ENCODE results near the gene SCARB2.

The SCARB2 gene

GRCh38 chr4:76179398-76180318 is 34.0 kb downstream of the SCARB2 start:
- Histone ChIP-seq H3K27me3 (replicated peaks) (no peaks in the 10 kb centered on the region), H3K4me3 (ENCODE audit: low read depth, low read length) (no peak overlapping the region), H3K36me3 (replicated peaks) (peaks cover 9% of the 10 kb centered on the region), H3K27ac (no peak overlapping the region)
- peak; percentile 89 for TF ChIP-seq CTCF (IDR thresholded peaks at IDR 0.05; ENCODE audit: low read depth, low read length, missing control alignments)
- in situ Hi-C loops (cut with HindIII; ENCODE audit: low pct_ligation_motif_present, low sequenced_read_pairs) = no loop called here
- peak; percentile 72 for DNase-seq

GRCh38 chr4:76178296-76178695 is 35.3 kb downstream of the SCARB2 start:
- no peak for DNase-seq
- H3K36me3 ChIP-seq (replicated peaks) = peaks cover 14% of the 10 kb centered on the region
- no peak overlapping the region for H3K4me3 ChIP-seq (ENCODE audit: low read depth, low read length)
- no peak for TF ChIP-seq CTCF (IDR thresholded peaks at IDR 0.05; ENCODE audit: low read depth, low read length, missing control alignments)
- H3K27me3 ChIP-seq (replicated peaks) = no peaks in the 10 kb centered on the region
- H3K27ac ChIP-seq = no peak overlapping the region
- in situ Hi-C loops (cut with HindIII; ENCODE audit: low pct_ligation_motif_present, low sequenced_read_pairs) = no loop called here

GRCh38 chr4:76177709-76178108 is 35.9 kb downstream of the SCARB2 start:
- in situ Hi-C loops (cut with HindIII; ENCODE audit: low pct_ligation_motif_present, low sequenced_read_pairs) = no loop called here
- no peak for DNase-seq
- peaks cover 14% of the 10 kb centered on the region for H3K36me3 ChIP-seq (replicated peaks)
- H3K27ac ChIP-seq = no peak overlapping the region
- H3K4me3 ChIP-seq (ENCODE audit: low read depth, low read length) = no peak overlapping the region
- TF ChIP-seq CTCF (IDR thresholded peaks at IDR 0.05; ENCODE audit: low read depth, low read length, missing control alignments) = no peak
- H3K27me3 ChIP-seq (replicated peaks) = no peaks in the 10 kb centered on the region

- DNase-seq = no peak
- no peak overlapping the region for H3K4me3 ChIP-seq (ENCODE audit: low read depth, low read length)
- H3K27me3 ChIP-seq (replicated peaks) = no peaks in the 10 kb centered on the region
- peaks cover 18% of the 10 kb centered on the region for H3K36me3 ChIP-seq (replicated peaks)
- H3K27ac ChIP-seq = no peak overlapping the region
- TF ChIP-seq CTCF (IDR thresholded peaks at IDR 0.05; ENCODE audit: low read depth, low read length, missing control alignments) = no peak
- in situ Hi-C loops (cut with HindIII; ENCODE audit: low pct_ligation_motif_present, low sequenced_read_pairs) = no loop called here
These were observed 38.3 kb downstream of the SCARB2 start for GRCh38 chr4:76175336-76175735.

- no peak for TF ChIP-seq CTCF (IDR thresholded peaks at IDR 0.05; ENCODE audit: low read depth, low read length, missing control alignments)
- H3K36me3 ChIP-seq (replicated peaks) = peaks cover 21% of the 10 kb centered on the region
- in situ Hi-C loops (cut with HindIII; ENCODE audit: low pct_ligation_motif_present, low sequenced_read_pairs) = no loop called here
These were observed 39.4 kb downstream of the SCARB2 start for GRCh38 chr4:76174216-76174615.

More at GRCh38 chr4:76174216-76174615, 39.4 kb downstream of the SCARB2 start:
- H3K4me3 ChIP-seq (ENCODE audit: low read depth, low read length) = no peak overlapping the region
- no peaks in the 10 kb centered on the region for H3K27me3 ChIP-seq (replicated peaks)
- no peak for DNase-seq
- no peak overlapping the region for H3K27ac ChIP-seq
